H9 (cell line): Measurements from ENCODE around the gene HAUS7. TPM values are rescaled to one million over a fixed set of nuclear protein-coding genes. Genes with fewer than 3 reads are reported as not detected.

Experiments used
- DNase-seq: peaks from one replicate; pipeline ENCODE4 v3.0.0-alpha.2; 2017
- H2AFZ ChIP-seq: one replicate; pipeline ENCODE4 v1.6.1; 2013; ENCODE audit warnings: mild to moderate bottlenecking, low read length, control low read depth, moderate library complexity
- H2AK5ac ChIP-seq: 2 replicates; pipeline ENCODE4 v1.6.1; 2013; ENCODE audit warnings: low read length, control low read depth, mixed read lengths; ENCODE audit not compliant: insufficient read length
- H2BK120ac ChIP-seq: one replicate; pipeline ENCODE4 v1.6.1; 2013; ENCODE audit warnings: low read depth, mild to moderate bottlenecking, low read length, control low read depth, inconsistent platforms; ENCODE audit not compliant: poor library complexity, severe bottlenecking
- H2BK12ac ChIP-seq: 2 replicates; pipeline ENCODE4 v1.6.1; 2013; ENCODE audit warnings: low read length, control low read depth, mixed read lengths, low read depth; ENCODE audit not compliant: insufficient read length
- H2BK15ac ChIP-seq: 2 replicates; pipeline ENCODE4 v1.6.1; 2013; ENCODE audit warnings: low read depth, low read length, control low read depth
- H2BK20ac ChIP-seq: one replicate; pipeline ENCODE4 v1.6.1; 2013; ENCODE audit warnings: low read depth, mild to moderate bottlenecking, low read length, control low read depth, inconsistent platforms; ENCODE audit not compliant: poor library complexity, severe bottlenecking
- H2BK5ac ChIP-seq: 2 replicates; pipeline ENCODE4 v1.6.1; 2013; ENCODE audit warnings: low read length, control low read depth, mixed read lengths; ENCODE audit not compliant: insufficient read length
- H3K14ac ChIP-seq: 2 replicates; pipeline ENCODE4 v1.6.1; 2013; ENCODE audit warnings: low read length, control low read depth; ENCODE audit not compliant: insufficient read depth
- H3K18ac ChIP-seq: 2 replicates; pipeline ENCODE4 v1.6.1; 2013; ENCODE audit warnings: low read depth, mild to moderate bottlenecking, mixed read lengths, low read length, control low read depth; ENCODE audit not compliant: insufficient read length
- H3K23ac ChIP-seq: 2 replicates; pipeline ENCODE4 v1.6.1; 2013; ENCODE audit warnings: low read length, control low read depth, mixed read lengths, low read depth; ENCODE audit not compliant: insufficient read length
- H3K23me2 ChIP-seq: 2 replicates; pipeline ENCODE4 v1.6.1; 2013; ENCODE audit warnings: low read depth, mild to moderate bottlenecking, mixed read lengths, low read length, control low read depth; ENCODE audit not compliant: insufficient read length, poor library complexity, severe bottlenecking
- H3K27ac ChIP-seq: 2 replicates; pipeline ENCODE4 v1.5.1; 2013; ENCODE audit warnings: low read length, control low read depth, mixed read lengths, low read depth; ENCODE audit not compliant: insufficient read length
- H3K27me3 ChIP-seq: 2 replicates; pipeline ENCODE4 v1.6.1; 2013; ENCODE audit warnings: low read length, control low read depth, inconsistent platforms; ENCODE audit not compliant: insufficient read depth
- H3K4ac ChIP-seq: 2 replicates; pipeline ENCODE4 v1.6.1; 2013; ENCODE audit warnings: low read depth, mild to moderate bottlenecking, control low read depth, inconsistent platforms, low read length, moderate library complexity
- H3K4me1 ChIP-seq: 2 replicates; pipeline ENCODE4 v1.6.1; 2013; ENCODE audit warnings: low read length, control low read depth, inconsistent platforms; ENCODE audit not compliant: insufficient read depth
- H3K4me2 ChIP-seq: 2 replicates; pipeline ENCODE4 v1.6.1; 2013; ENCODE audit warnings: low read length, control low read depth, mixed read lengths; ENCODE audit not compliant: insufficient read length, insufficient read depth
- H3K56ac ChIP-seq: 2 replicates; pipeline ENCODE4 v1.6.1; 2013; ENCODE audit warnings: low read depth, mild to moderate bottlenecking, mixed read lengths, low read length, control low read depth; ENCODE audit not compliant: insufficient read length
- H3K79me1 ChIP-seq: 2 replicates; pipeline ENCODE4 v1.6.1; 2013; ENCODE audit warnings: low read depth, mild to moderate bottlenecking, moderate library complexity, low read length, control low read depth, inconsistent platforms; ENCODE audit not compliant: insufficient read depth, poor library complexity, severe bottlenecking
- H3K79me2 ChIP-seq: 2 replicates; pipeline ENCODE4 v1.6.1; 2013; ENCODE audit warnings: low read length, control low read depth, inconsistent platforms; ENCODE audit not compliant: insufficient read depth
- H3K9ac ChIP-seq: 2 replicates; pipeline ENCODE4 v1.6.1; 2013; ENCODE audit warnings: low read length, control low read depth, mixed read lengths; ENCODE audit not compliant: insufficient read length; ENCODE audit errors: extremely low read depth
- H3K9me3 ChIP-seq: one replicate; pipeline ENCODE4 v1.6.1; 2013; ENCODE audit warnings: low read depth, low read length, inconsistent platforms; ENCODE audit not compliant: control insufficient read depth
- H3T11ph ChIP-seq: one replicate; pipeline ENCODE4 v1.6.1; 2013; ENCODE audit warnings: mild to moderate bottlenecking, low read length, control low read depth, inconsistent platforms
- H4K20me1 ChIP-seq: one replicate; pipeline ENCODE4 v1.6.1; 2013; ENCODE audit not compliant: control insufficient read depth, insufficient read length, insufficient read depth
- H4K5ac ChIP-seq: 2 replicates; pipeline ENCODE4 v1.6.1; 2013; ENCODE audit warnings: low read depth, mild to moderate bottlenecking, mixed read lengths, low read length, control low read depth; ENCODE audit not compliant: insufficient read length
- H4K8ac ChIP-seq: replicated peaks from 2 replicates; pipeline ENCODE4 v1.6.1; 2013; ENCODE audit warnings: low read length, control low read depth, mixed read lengths, low read depth; ENCODE audit not compliant: insufficient read length
- H4K91ac ChIP-seq: 2 replicates; pipeline ENCODE4 v1.6.1; 2013; ENCODE audit warnings: low read depth, mild to moderate bottlenecking, moderate library complexity, mixed read lengths, low read length, control low read depth; ENCODE audit not compliant: insufficient read length
- H3K27ac Mint-ChIP-seq, 3 experiments: 2 replicates in 2 of 3; 3 replicates in 1 of 3; pipeline ENCODE4 v1.8.0; 2020 to 2021; ENCODE audit warnings: mixed read lengths in 3 of 3, mild to moderate bottlenecking in 1 of 3, moderate library complexity in 1 of 3
- H3K27me3 Mint-ChIP-seq: 2 replicates; pipeline ENCODE4 v1.8.0; 2021; ENCODE audit warnings: low read depth, mild to moderate bottlenecking, moderate library complexity, mixed read lengths
- H3K36me3 Mint-ChIP-seq, 3 experiments: 2 replicates in 2 of 3; 3 replicates in 1 of 3; pipeline ENCODE4 v1.8.0; 2020 to 2021; ENCODE audit warnings: low read depth in 3 of 3, mixed read lengths in 3 of 3; ENCODE audit not compliant: insufficient read depth in 1 of 3
- H3K4me1 Mint-ChIP-seq, 2 experiments: 2 replicates each; pipeline ENCODE4 v1.8.0; 2020; ENCODE audit warnings: mixed read lengths in 2 of 2
- H3K4me3 Mint-ChIP-seq, 2 experiments: 2 replicates in 1 of 2; 3 replicates in 1 of 2; pipeline ENCODE4 v1.8.0; 2020 to 2021; ENCODE audit warnings: mild to moderate bottlenecking in 2 of 2, mixed read lengths in 2 of 2, moderate library complexity in 1 of 2
- H3K9me3 Mint-ChIP-seq, 2 experiments: 2 replicates in 1 of 2; 3 replicates in 1 of 2; pipeline ENCODE4 v1.8.0; 2020; ENCODE audit warnings: mild to moderate bottlenecking in 2 of 2, mixed read lengths in 2 of 2, moderate library complexity in 1 of 2
- WGBS: extraction: QIAGEN DNeasy Blood & Tissue Kit; methylation state at CpG from one replicate; pipeline ENCODE4 v1.1.7; 2013; ENCODE audit warnings: missing lambda C conversion rate, low lambda C conversion rate, mixed read lengths; ENCODE audit not compliant: insufficient read length; ENCODE audit errors: extremely low coverage; 5-methylcytosine and 5-hydroxymethylcytosine counted together
- total RNA-seq: library from RNA; stranded (reverse); gene quantifications from 2 replicates; pipeline ENCODE4 v1.2.1, GENCODE V29; 2021
- TF ChIP-seq, protein P1 (sequence below): fragments of 200-600 bp; sonication (generic); conservative IDR thresholded peaks from 3 replicates; pipeline ENCODE4 v1.8.0; 2021; ENCODE audit warnings: antibody characterized with exemption, mild to moderate bottlenecking

Gene HAUS7
- total RNA-seq, 1 experiment from 2014 or later: 45.3 TPM

DNA sequence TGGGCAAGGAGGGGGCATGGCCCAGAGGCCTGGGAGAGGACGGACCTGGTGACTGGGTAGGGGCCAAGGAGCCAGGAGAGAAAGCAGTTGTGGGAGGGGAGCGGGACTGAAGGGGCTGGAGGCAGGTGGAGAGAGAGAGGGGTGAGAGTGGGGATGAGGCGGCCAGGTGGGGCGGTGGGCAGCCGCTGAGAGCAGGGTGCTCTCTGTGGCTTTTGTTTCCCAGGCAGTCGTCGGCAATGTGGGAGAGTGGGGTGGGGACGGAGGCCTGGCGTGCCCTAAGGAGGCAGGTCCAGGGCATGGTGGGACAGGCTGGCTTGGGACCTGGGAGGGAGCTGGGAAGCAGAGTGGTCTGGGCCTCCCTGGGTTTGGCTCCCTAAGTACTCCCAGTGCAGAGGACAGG is 43.9 kb upstream of the HAUS7 start:
- Histone ChIP-seq H3K4me2 (no peak overlapping the region), H3K79me2 (no peaks in the 10 kb centered on the region), H3K14ac (no peak overlapping the region), H2BK20ac (no peak overlapping the region), H2AK5ac (no peak overlapping the region), H3T11ph (no peak overlapping the region), H2BK12ac (no peak overlapping the region), H3K4me1 (no peaks in the 10 kb centered on the region), H3K27me3 (peaks cover 13% of the 10 kb centered on the region; the same call in 1 of the 2 replicates), H3K56ac (no peak overlapping the region), H3K18ac (no peak overlapping the region), H3K4ac (no peak overlapping the region), H3K23me2 (peaks cover 4% of the 10 kb centered on the region), H3K9ac (no peak overlapping the region), H4K5ac (no peak overlapping the region), H3K79me1 (no peaks in the 10 kb centered on the region), H2BK5ac (no peak overlapping the region), H3K27ac (no peak overlapping the region), H4K20me1 (peaks cover 2% of the 10 kb centered on the region), H2BK15ac (no peak overlapping the region), H4K91ac (no peak overlapping the region), H3K23ac (no peak overlapping the region), H2BK120ac (no peak overlapping the region), H2AFZ (no peak overlapping the region), H3K9me3 (peaks cover 27% of the 10 kb centered on the region), H4K8ac (no peak overlapping the region)
- TF ChIP-seq, protein P1, sequence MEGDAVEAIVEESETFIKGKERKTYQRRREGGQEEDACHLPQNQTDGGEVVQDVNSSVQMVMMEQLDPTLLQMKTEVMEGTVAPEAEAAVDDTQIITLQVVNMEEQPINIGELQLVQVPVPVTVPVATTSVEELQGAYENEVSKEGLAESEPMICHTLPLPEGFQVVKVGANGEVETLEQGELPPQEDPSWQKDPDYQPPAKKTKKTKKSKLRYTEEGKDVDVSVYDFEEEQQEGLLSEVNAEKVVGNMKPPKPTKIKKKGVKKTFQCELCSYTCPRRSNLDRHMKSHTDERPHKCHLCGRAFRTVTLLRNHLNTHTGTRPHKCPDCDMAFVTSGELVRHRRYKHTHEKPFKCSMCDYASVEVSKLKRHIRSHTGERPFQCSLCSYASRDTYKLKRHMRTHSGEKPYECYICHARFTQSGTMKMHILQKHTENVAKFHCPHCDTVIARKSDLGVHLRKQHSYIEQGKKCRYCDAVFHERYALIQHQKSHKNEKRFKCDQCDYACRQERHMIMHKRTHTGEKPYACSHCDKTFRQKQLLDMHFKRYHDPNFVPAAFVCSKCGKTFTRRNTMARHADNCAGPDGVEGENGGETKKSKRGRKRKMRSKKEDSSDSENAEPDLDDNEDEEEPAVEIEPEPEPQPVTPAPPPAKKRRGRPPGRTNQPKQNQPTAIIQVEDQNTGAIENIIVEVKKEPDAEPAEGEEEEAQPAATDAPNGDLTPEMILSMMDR: no peak
- peaks cover 46% of the 10 kb centered on the region in 2 experiments for H3K9me3 Mint-ChIP-seq
- WGBS: no CpG with 5 or more reads among the region's 9 CpGs
- H3K4me1 Mint-ChIP-seq: 0 out of 4 replicates have a peak, but pooled peaks cover 2 to 4% of the 10 kb centered on the region in 2 experiments
- H3K4me3 Mint-ChIP-seq: no peak overlapping the region
- no peak for DNase-seq
- peaks cover 36% of the 10 kb centered on the region for H3K27me3 Mint-ChIP-seq
- no peak overlapping the region for H3K27ac Mint-ChIP-seq
- peaks cover 4 to 8% (median 4%) of the 10 kb centered on the region in 3 experiments; a peak in 5 of 7 replicates for H3K36me3 Mint-ChIP-seq
